ENCODE measurements around the gene PHC2. TPM values are rescaled to one million over a fixed set of nuclear protein-coding genes. Genes with fewer than 3 reads are reported as not detected.

Gene PHC2
- total and polyA plus RNA-seq, 2 donors from 2014 or later: 118 to 149 TPM

- Histone ChIP-seq H3K4me3 (ENCODE audit: low read length in 3 of 3) (no peak overlapping the region), H3K36me3 (ENCODE audit: control insufficient read depth in 2 of 3, insufficient read depth in 3 of 3, low read length in 3 of 3) (no peaks in the 10 kb centered on the region), H3K9ac (ENCODE audit: low read length in 3 of 3) (no peak overlapping the region), H3K27me3 (ENCODE audit: control insufficient read depth, insufficient read depth, low read length) (no peaks in the 10 kb centered on the region), H3K9me3 (ENCODE audit: control insufficient read depth in 2 of 3, insufficient read depth in 1 of 3, low read length in 3 of 3) (no peaks in the 10 kb centered on the region), H3K4me1 (ENCODE audit: control insufficient read depth in 2 of 3, insufficient read depth in 2 of 3, low read depth in 1 of 3, low read length in 3 of 3) (peaks cover 3 to 21% (median 7%) of the 10 kb centered on the region in 3 donors), H3K27ac (ENCODE audit: low read depth in 2 of 2, low read length in 2 of 2) (no peak overlapping the region)
- intact Hi-C loops (cut with DNase I): loop anchor here (10.0 kb wide), 1 partner anchor 185 kb away; no protein-coding TSS in a partner anchor
- FAIRE-seq (no peak), DNase-seq (no peak)
- TF ChIP-seq, protein P1, sequence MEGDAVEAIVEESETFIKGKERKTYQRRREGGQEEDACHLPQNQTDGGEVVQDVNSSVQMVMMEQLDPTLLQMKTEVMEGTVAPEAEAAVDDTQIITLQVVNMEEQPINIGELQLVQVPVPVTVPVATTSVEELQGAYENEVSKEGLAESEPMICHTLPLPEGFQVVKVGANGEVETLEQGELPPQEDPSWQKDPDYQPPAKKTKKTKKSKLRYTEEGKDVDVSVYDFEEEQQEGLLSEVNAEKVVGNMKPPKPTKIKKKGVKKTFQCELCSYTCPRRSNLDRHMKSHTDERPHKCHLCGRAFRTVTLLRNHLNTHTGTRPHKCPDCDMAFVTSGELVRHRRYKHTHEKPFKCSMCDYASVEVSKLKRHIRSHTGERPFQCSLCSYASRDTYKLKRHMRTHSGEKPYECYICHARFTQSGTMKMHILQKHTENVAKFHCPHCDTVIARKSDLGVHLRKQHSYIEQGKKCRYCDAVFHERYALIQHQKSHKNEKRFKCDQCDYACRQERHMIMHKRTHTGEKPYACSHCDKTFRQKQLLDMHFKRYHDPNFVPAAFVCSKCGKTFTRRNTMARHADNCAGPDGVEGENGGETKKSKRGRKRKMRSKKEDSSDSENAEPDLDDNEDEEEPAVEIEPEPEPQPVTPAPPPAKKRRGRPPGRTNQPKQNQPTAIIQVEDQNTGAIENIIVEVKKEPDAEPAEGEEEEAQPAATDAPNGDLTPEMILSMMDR (IDR thresholded peaks at IDR 0.05; ENCODE audit: borderline replicate concordance, extremely low read depth, insufficient read depth): no peak
Measured at GRCh38 chr1:33469691-33470090, 38.8 kb upstream of the PHC2 start.

DNA sequence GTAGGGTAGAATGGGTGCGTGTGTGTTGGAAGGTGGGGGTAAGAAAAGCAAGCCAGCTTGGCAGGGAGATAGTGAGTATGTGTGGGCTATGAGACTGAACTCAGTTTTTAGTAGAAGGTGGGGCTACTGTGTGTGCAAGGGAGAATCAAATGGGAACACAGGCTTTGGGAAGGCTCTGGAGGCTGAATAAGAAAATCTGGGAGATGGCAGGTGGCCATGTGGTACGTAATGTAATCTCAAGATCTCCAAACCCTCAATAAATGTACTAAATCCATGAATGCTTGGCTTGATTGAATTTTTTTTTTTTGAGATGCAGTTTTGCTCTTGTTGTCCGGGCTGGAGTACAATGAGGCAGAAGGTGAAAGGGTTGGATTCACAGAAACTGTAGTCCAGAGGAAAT is 38.1 kb upstream of the PHC2 start:
- Histone ChIP-seq H3K9me3 (ENCODE audit: control insufficient read depth in 2 of 3, insufficient read depth in 1 of 3, low read length in 3 of 3) (no peaks in the 10 kb centered on the region), H3K27ac (ENCODE audit: low read depth in 2 of 2, low read length in 2 of 2) (no peak overlapping the region), H3K9ac (ENCODE audit: low read length in 3 of 3) (no peak overlapping the region), H3K36me3 (ENCODE audit: control insufficient read depth in 2 of 3, insufficient read depth in 3 of 3, low read length in 3 of 3) (no peaks in the 10 kb centered on the region), H3K4me3 (ENCODE audit: low read length in 3 of 3) (no peak overlapping the region), H3K4me1 (ENCODE audit: control insufficient read depth in 2 of 3, insufficient read depth in 2 of 3, low read depth in 1 of 3, low read length in 3 of 3) (peaks cover 3 to 21% (median 7%) of the 10 kb centered on the region in 3 donors), H3K27me3 (ENCODE audit: control insufficient read depth, insufficient read depth, low read length) (no peaks in the 10 kb centered on the region)
- no peak for DNase-seq
- FAIRE-seq: no peak
- intact Hi-C loops (cut with DNase I): loop anchor here (10.0 kb wide), 1 partner anchor 184 kb away; no protein-coding TSS in a partner anchor
- TF ChIP-seq, protein P1 (IDR thresholded peaks at IDR 0.05; ENCODE audit: borderline replicate concordance, extremely low read depth, insufficient read depth): no peak

DNA sequence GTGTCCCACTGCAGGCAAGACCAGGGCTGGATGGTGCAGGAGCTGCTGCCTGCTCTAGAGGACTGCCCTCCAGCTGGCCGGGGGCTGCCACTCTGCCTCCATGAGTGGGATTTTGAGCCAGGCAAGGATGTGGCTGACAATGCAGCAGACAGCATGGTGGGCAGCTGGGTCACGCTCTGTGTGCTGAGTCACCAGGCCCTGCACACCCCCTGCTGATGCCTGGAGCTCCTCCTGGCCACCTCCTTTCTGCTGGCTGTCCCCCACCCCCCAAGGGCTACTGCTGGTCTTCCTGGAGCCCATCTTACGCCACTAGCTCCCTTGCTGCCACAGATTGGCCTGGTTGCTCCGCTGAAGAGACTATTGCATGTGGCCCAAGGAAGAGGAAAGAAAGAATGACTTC is 37.6 kb upstream of the PHC2 start:
- Histone ChIP-seq H3K27ac (ENCODE audit: low read depth in 2 of 2, low read length in 2 of 2) (no peak overlapping the region), H3K4me3 (ENCODE audit: low read length in 3 of 3) (no peak overlapping the region), H3K9me3 (ENCODE audit: control insufficient read depth in 2 of 3, insufficient read depth in 1 of 3, low read length in 3 of 3) (no peaks in the 10 kb centered on the region), H3K4me1 (ENCODE audit: control insufficient read depth in 2 of 3, insufficient read depth in 2 of 3, low read depth in 1 of 3, low read length in 3 of 3) (peaks cover 3 to 21% (median 7%) of the 10 kb centered on the region in 3 donors), H3K9ac (ENCODE audit: low read length in 3 of 3) (no peak overlapping the region), H3K36me3 (ENCODE audit: control insufficient read depth in 2 of 3, insufficient read depth in 3 of 3, low read length in 3 of 3) (no peaks in the 10 kb centered on the region), H3K27me3 (ENCODE audit: control insufficient read depth, insufficient read depth, low read length) (no peaks in the 10 kb centered on the region)
- TF ChIP-seq, protein P1 (IDR thresholded peaks at IDR 0.05; ENCODE audit: borderline replicate concordance, extremely low read depth, insufficient read depth): no peak
- intact Hi-C loops (cut with DNase I): loop anchor here (10.0 kb wide), 1 partner anchor 184 kb away; no protein-coding TSS in a partner anchor
- DNase-seq: no peak
- no peak for FAIRE-seq

DNA sequence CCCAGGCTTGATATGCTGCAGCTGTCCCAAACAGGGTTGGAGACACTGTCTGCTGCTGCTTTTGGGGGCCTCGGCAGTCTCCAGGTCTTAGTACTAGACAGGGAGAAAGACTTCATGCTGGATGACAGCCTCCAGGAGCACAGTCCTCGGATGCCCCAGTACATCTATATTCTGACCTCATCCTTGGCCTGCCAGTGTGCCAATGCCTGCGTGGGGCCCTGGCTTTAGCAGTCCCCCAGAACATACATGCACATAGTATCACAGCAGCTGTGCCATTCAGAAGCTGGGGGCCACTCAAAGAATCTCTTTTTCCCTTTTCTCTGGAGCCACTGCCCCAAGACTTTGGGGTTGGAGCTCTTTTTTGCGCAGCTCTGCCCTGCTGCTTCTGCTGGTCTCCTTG is 37.1 kb upstream of the PHC2 start:
- Histone ChIP-seq H3K4me1 (ENCODE audit: control insufficient read depth in 2 of 3, insufficient read depth in 2 of 3, low read depth in 1 of 3, low read length in 3 of 3) (peaks cover 3 to 17% (median 7%) of the 10 kb centered on the region in 3 donors), H3K27me3 (ENCODE audit: control insufficient read depth, insufficient read depth, low read length) (no peaks in the 10 kb centered on the region), H3K4me3 (ENCODE audit: low read length in 3 of 3) (no peak overlapping the region), H3K36me3 (ENCODE audit: control insufficient read depth in 2 of 3, insufficient read depth in 3 of 3, low read length in 3 of 3) (no peaks in the 10 kb centered on the region), H3K9me3 (ENCODE audit: control insufficient read depth in 2 of 3, insufficient read depth in 1 of 3, low read length in 3 of 3) (no peaks in the 10 kb centered on the region), H3K9ac (ENCODE audit: low read length in 3 of 3) (no peak overlapping the region), H3K27ac (ENCODE audit: low read depth in 2 of 2, low read length in 2 of 2) (no peak overlapping the region)
- intact Hi-C loops (cut with DNase I): loop anchor here (10.0 kb wide), 1 partner anchor 183 kb away; no protein-coding TSS in a partner anchor
- FAIRE-seq (no peak), DNase-seq (no peak)
- TF ChIP-seq, protein P1 (IDR thresholded peaks at IDR 0.05; ENCODE audit: borderline replicate concordance, extremely low read depth, insufficient read depth): no peak

All from kidney (tissue), 14 donors.